Endodermal cell (in vitro differentiated cells): ENCODE measurements around the gene MAPK8IP1. TPM values are rescaled to one million over a fixed set of nuclear protein-coding genes. Genes with fewer than 3 reads are reported as not detected.

Experiments used
- DNase-seq: peaks from one replicate; pipeline ENCODE4 v3.0.0-alpha.2; 2017
- H3K27ac ChIP-seq: 2 replicates; pipeline ENCODE4 v1.5.1; 2013; ENCODE audit warnings: mild to moderate bottlenecking, low read depth, low read length, moderate library complexity
- H3K27me3 ChIP-seq: 2 replicates; pipeline ENCODE4 v1.6.1; 2013; ENCODE audit warnings: mild to moderate bottlenecking, low read length, moderate library complexity; ENCODE audit not compliant: insufficient read depth, control insufficient read depth, poor library complexity, severe bottlenecking
- H3K36me3 ChIP-seq: 2 replicates; pipeline ENCODE4 v1.7.0; 2013; ENCODE audit warnings: mild to moderate bottlenecking, low read length, moderate library complexity; ENCODE audit not compliant: control insufficient read depth, insufficient read depth
- H3K4me1 ChIP-seq: one replicate; pipeline ENCODE4 v1.7.0; 2013; ENCODE audit warnings: low read length; ENCODE audit not compliant: control insufficient read depth, insufficient read depth
- H3K4me3 ChIP-seq: 2 replicates; pipeline ENCODE4 v1.5.1; 2013; ENCODE audit warnings: mild to moderate bottlenecking, low read length, moderate library complexity
- H3K9ac ChIP-seq: 2 replicates; pipeline ENCODE4 v1.6.1; 2013; ENCODE audit warnings: mild to moderate bottlenecking, low read length, moderate library complexity; ENCODE audit not compliant: poor library complexity, severe bottlenecking; ENCODE audit errors: extremely low read depth
- H3K9me3 ChIP-seq: 2 replicates; pipeline ENCODE4 v1.6.1; 2013; ENCODE audit warnings: mild to moderate bottlenecking, low read length, moderate library complexity; ENCODE audit not compliant: control insufficient read depth
- H3K27ac Mint-ChIP-seq: 2 replicates; pipeline ENCODE4 v1.8.0; 2020; ENCODE audit warnings: mixed read lengths
- H3K27me3 Mint-ChIP-seq: 2 replicates; pipeline ENCODE4 v1.8.0; 2021; ENCODE audit warnings: mild to moderate bottlenecking, mixed read lengths; ENCODE audit not compliant: insufficient read depth
- H3K36me3 Mint-ChIP-seq: 2 replicates; pipeline ENCODE4 v1.8.0; 2020; ENCODE audit warnings: low read depth, mixed read lengths
- H3K4me1 Mint-ChIP-seq: 2 replicates; pipeline ENCODE4 v1.8.0; 2020; ENCODE audit warnings: mixed read lengths
- H3K4me3 Mint-ChIP-seq: 2 replicates; pipeline ENCODE4 v1.8.0; 2020; ENCODE audit warnings: mild to moderate bottlenecking, moderate library complexity, mixed read lengths
- H3K9me3 Mint-ChIP-seq: 2 replicates; pipeline ENCODE4 v1.8.0; 2020; ENCODE audit warnings: mild to moderate bottlenecking, mixed read lengths
- CTCF ChIP-seq: fragments of 200-600 bp; sonication (generic); conservative IDR thresholded peaks from 2 replicates; pipeline ENCODE4 v1.5.0; 2021; ENCODE audit warnings: antibody characterized with exemption, mild to moderate bottlenecking
- WGBS, 2 experiments: methylation state at CpG; one replicate each; pipeline versions ENCODE4 v1.1.5 to v1.1.7; 2013; ENCODE audit warnings: missing lambda C conversion rate in 2 of 2, mixed read lengths in 1 of 2; ENCODE audit not compliant: insufficient coverage in 1 of 2, insufficient read length in 1 of 2; 5-methylcytosine and 5-hydroxymethylcytosine counted together
- total RNA-seq, 2 donors: library from RNA; stranded (reverse); fragmentation: NEBNext Ultra II Directional in 1 of 2; extraction: Animal tissue kit (Norgen Biotek cat#: 25700) in 1 of 2; gene quantifications; 2 replicates in 1 of 2; 3 replicates in 1 of 2; pipeline ENCODE4 v1.2.1, GENCODE V29; 2021

The MAPK8IP1 gene
- total RNA-seq, 2 donors from 2014 or later = 11.2 to 12.8 TPM

DNA sequence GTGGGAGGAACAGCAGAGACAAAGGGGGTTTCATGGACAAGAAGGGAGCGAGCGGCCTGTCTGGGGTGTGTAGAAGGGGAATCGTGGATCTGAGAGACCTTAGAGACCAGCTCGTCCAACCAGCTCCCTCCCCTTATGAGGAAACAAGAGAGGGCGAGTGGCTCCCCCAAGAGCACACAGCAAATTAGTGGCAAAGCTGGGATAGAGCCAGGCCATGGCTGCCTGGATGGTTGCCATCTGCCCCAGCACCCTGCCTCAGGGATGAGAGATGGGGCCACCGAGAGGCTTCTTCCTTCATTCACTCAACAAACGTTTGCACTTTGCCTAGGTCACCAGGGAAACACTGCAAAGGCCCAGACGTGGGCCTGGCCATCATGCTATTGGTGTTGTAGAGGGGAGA, 4.1 kb downstream of the MAPK8IP1 start:
- no peak overlapping the region for H3K27ac ChIP-seq
- H3K9ac ChIP-seq = no peak overlapping the region
- H3K4me1 ChIP-seq = no peaks in the 10 kb centered on the region
- no peaks in the 10 kb centered on the region for H3K36me3 ChIP-seq
- Mint-ChIP-seq H3K9me3 (no peaks in the 10 kb centered on the region), H3K4me1 (peaks cover 5% of the 10 kb centered on the region), H3K27ac (no peak overlapping the region), H3K4me3 (no peak overlapping the region), H3K36me3 (no peaks in the 10 kb centered on the region), H3K27me3 (peaks cover 13% of the 10 kb centered on the region)
- H3K27me3 ChIP-seq = peaks cover 15% of the 10 kb centered on the region
- 87 to 95% methylated on average over 4 to 8 of the region's 8 CpGs for WGBS, 2 experiments
- no peak overlapping the region for H3K4me3 ChIP-seq
- no peak for DNase-seq
- no peaks in the 10 kb centered on the region for H3K9me3 ChIP-seq
- TF ChIP-seq CTCF = no peak

DNA sequence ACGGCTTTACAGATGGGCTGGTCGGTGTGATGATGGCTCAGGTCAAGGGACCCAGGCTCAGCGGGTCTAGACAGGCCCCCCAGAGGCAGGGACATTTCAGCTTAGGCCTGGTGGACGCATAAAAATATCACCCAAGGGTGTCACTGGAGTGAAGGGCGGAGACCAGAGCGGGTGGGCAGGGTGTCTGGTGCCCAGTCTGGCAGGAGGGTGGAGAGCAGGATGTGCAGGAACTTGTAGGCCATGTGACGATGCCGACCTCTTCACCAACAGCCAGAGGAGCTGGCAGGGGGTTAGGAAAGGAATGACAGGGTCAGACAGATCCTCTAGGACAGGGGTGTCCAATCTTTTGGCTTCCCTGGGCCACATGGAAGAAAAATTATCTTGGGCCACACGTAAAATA, 4.5 kb downstream of the MAPK8IP1 start:
- H3K27ac Mint-ChIP-seq = no peak overlapping the region
- H3K9me3 Mint-ChIP-seq = no peaks in the 10 kb centered on the region

GRCh38 chr11:45890886-45891550, 5.6 kb downstream of the MAPK8IP1 start:
- no peaks in the 10 kb centered on the region for H3K9me3 Mint-ChIP-seq
- Histone ChIP-seq H3K9me3 (no peaks in the 10 kb centered on the region), H3K27me3 (peaks cover 12% of the 10 kb centered on the region), H3K4me1 (peaks cover under 1% of the 10 kb centered on the region), H3K36me3 (no peaks in the 10 kb centered on the region), H3K27ac (no peak overlapping the region), H3K4me3 (no peak overlapping the region), H3K9ac (no peak overlapping the region)
- peak; percentile 36 for TF ChIP-seq CTCF
- no peaks in the 10 kb centered on the region for H3K36me3 Mint-ChIP-seq
- DNase-seq = no peak
- 84 to 85% methylated on average over 7 to 9 of the region's 9 CpGs for WGBS, 2 experiments
- no peak overlapping the region for H3K27ac Mint-ChIP-seq
- peaks cover 3% of the 10 kb centered on the region for H3K4me1 Mint-ChIP-seq
- H3K27me3 Mint-ChIP-seq = peaks cover 6% of the 10 kb centered on the region
- no peak overlapping the region for H3K4me3 Mint-ChIP-seq

More for the DNA sequence above, 4.5 kb downstream of the MAPK8IP1 start:
- H3K9ac ChIP-seq = no peak overlapping the region
- H3K4me3 ChIP-seq = no peak overlapping the region
- no peak for DNase-seq
- 89 to 97% methylated on average over 7 to 9 of the region's 9 CpGs for WGBS, 2 experiments
- no peaks in the 10 kb centered on the region for H3K36me3 ChIP-seq
- peaks cover 15% of the 10 kb centered on the region for H3K27me3 ChIP-seq
- Mint-ChIP-seq H3K4me1 (peaks cover 5% of the 10 kb centered on the region), H3K27me3 (peaks cover 10% of the 10 kb centered on the region), H3K36me3 (no peaks in the 10 kb centered on the region), H3K4me3 (no peak overlapping the region)
- H3K4me1 ChIP-seq = no peaks in the 10 kb centered on the region
- TF ChIP-seq CTCF = no peak
- no peak overlapping the region for H3K27ac ChIP-seq
- H3K9me3 ChIP-seq = no peaks in the 10 kb centered on the region
